Mammary epithelial cell (primary cell): ENCODE measurements around the gene OR7C1.

Source experiments
- CTCF ChIP-seq, 2 donors: IDR thresholded peaks in 1 of 2; conservative IDR thresholded peaks in 1 of 2; 2 replicates each; pipeline ENCODE4 v1.5.1; 2011 to 2012; ENCODE audit warnings: inconsistent platforms in 2 of 2, low read length in 2 of 2, mild to moderate bottlenecking in 2 of 2, control low read depth in 1 of 2, low read depth in 1 of 2; ENCODE audit not compliant: insufficient read depth in 1 of 2; ENCODE audit errors: extremely low read depth in 1 of 2
- EZH2 ChIP-seq: IDR thresholded peaks from 2 replicates; pipeline ENCODE4 v1.6.1; 2012; ENCODE audit warnings: low read length, inconsistent platforms, borderline replicate concordance

GRCh38 chr19:14767466-14767971 is 67.5 kb downstream of the OR7C1 start:
- no peak for TF ChIP-seq CTCF (conservative IDR thresholded peaks at IDR 0.05 in 1 of 2, IDR thresholded peaks at IDR 0.05 in 1 of 2; ENCODE audit: extremely low read depth in 1 of 2, insufficient read depth in 1 of 2, low read depth in 1 of 2, low read length in 2 of 2)
- no peak for TF ChIP-seq EZH2
